Measurements from ENCODE around the gene TFRC. TPM values are rescaled to one million over a fixed set of nuclear protein-coding genes. Genes with fewer than 3 reads are reported as not detected.

Gene TFRC
- total RNA-seq, result 101 and 134 TPM in 2 replicates

GRCh38 chr3:196081834-196082618 lies at the start of gene TFRC:
TFRC (minus strand) TSS chr3:196082090; CDS start chr3:196077099, 4,991 bp downstream.

Other genes starting within 250 kb of the TFRC start
- 12.2 and 12.5 TPM in 2 replicates for gene TNK2, start 173.5 kb downstream of the TFRC start, total RNA-seq
- gene ZDHHC19, start 129.3 kb upstream of the TFRC start, total RNA-seq, result not detected in 2 replicates
- not detected in 2 replicates for gene SLC51A, start 134.4 kb upstream of the TFRC start, total RNA-seq
- gene PCYT1A, start 205.6 kb upstream of the TFRC start, total RNA-seq, result 41.0 and 49.4 TPM in 2 replicates
- gene DYNLT2B, start 236.2 kb upstream of the TFRC start, total RNA-seq, result 2.4 and 7.7 TPM in 2 replicates

Data from dermis lymphatic vessel endothelial cell (primary cell).